Prostate gland (tissue), 2 donors: ENCODE data around the gene RIT1. TPM values are rescaled to one million over a fixed set of nuclear protein-coding genes. Genes with fewer than 3 reads are reported as not detected.
"Not testable (repeated sequence)": the region's sequence is repeated elsewhere in the genome, so short reads cannot be mapped to it uniquely, and the experiment has no call there.

ENCODE experiments used
- DNase-seq: peaks from one replicate; pipeline ENCODE4 v3.0.0-alpha.2; 2019; ENCODE audit warnings: low spot score
- H3K27ac ChIP-seq, 2 donors: fragments of 200-600 bp; sonication (generic); 2 replicates each; pipeline ENCODE4 v1.5.1; 2017 to 2019
- H3K27me3 ChIP-seq: fragments of 200-600 bp; sonication (generic); replicated peaks from 2 replicates; pipeline ENCODE4 v1.5.1; 2019; ENCODE audit not compliant: insufficient read depth
- H3K36me3 ChIP-seq, 2 donors: fragments of 200-600 bp; sonication (generic); 1 replicate in 1 of 2; 2 replicates in 1 of 2; pipeline versions ENCODE4 v1.5.1 to v1.8.1; 2017 to 2019
- H3K4me1 ChIP-seq: fragments of 200-600 bp; sonication (generic); replicated peaks from 2 replicates; pipeline ENCODE4 v1.5.1; 2019
- H3K4me3 ChIP-seq, 2 donors: fragments of 200-600 bp; sonication (generic); 2 replicates each; pipeline ENCODE4 v1.5.1; 2017 to 2019
- H3K9me3 ChIP-seq: fragments of 200-600 bp; sonication (generic); 2 replicates; pipeline ENCODE4 v1.5.1; 2017
- CTCF ChIP-seq, 4 experiments: fragments of 200-600 bp in 2 of 4; fragments of 450-650 bp in 2 of 4; sonication (generic) in 2 of 4; IDR thresholded peaks; 1 replicate in 3 of 4; 2 replicates in 1 of 4; pipeline ENCODE4 v1.5.1; 2016 to 2019; ENCODE audit warnings: antibody characterized with exemption in 4 of 4, mild to moderate bottlenecking in 2 of 4, moderate library complexity in 2 of 4
- POLR2A ChIP-seq: fragments of 450-650 bp; IDR thresholded peaks from one replicate; pipeline ENCODE4 v1.6.1; 2016; ENCODE audit warnings: antibody characterized with exemption, mild to moderate bottlenecking
- POLR2AphosphoS5 ChIP-seq: sonication (generic); formaldehyde crosslinking; IDR thresholded peaks from one replicate; pipeline ENCODE4 v1.6.1; 2017; ENCODE audit warnings: antibody characterized with exemption
- WGBS: methylation state at CpG from one replicate; pipeline ENCODE4 v1.1.5; 2018; 5-methylcytosine and 5-hydroxymethylcytosine counted together
- intact Hi-C: fragments of 100-400 bp; cut with DNase I; formaldehyde crosslinking; loops from one replicate; pipeline ENCODE4 v1.14.2; 2022
- total RNA-seq, 2 donors: library from RNA; depleted of rRNA; stranded (reverse); fragments of >200 nt; gene quantifications; one replicate each; pipeline ENCODE4 v1.1.0, GENCODE V29; 2016

RIT1 gene
- total RNA-seq, 2 donors from 2014 or later = 20.8 to 21.8 TPM

DNA sequence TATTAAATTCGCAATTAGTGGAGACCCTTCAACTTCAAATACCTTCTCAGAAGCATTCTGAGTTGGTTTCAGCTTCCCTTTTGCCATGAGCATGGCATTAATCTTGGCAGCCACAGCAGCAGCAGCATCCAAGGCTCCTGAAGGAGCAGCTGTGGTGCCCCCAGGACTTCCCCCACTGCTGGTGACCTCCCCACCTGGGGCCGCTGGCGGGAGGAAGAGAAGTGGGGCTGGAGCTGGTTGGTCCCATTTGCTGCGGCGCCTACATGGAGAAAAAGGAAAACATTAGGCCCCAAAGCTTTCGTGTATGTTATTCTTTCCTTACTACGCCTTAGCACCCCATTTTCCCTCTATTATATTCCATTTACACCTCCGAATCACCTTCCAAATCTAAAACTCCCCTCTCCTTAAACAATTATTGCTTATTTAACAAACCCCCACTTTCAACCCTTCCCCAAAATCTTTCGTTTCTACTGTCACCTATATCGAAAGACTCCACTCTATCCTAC lies 22.5 kb upstream of the RIT1 start:
- Histone ChIP-seq H3K27me3 (no peaks in the 10 kb centered on the region), H3K4me1 (peaks cover 24% of the 10 kb centered on the region), H3K4me3 (peak overlapping the region; percentile 69 to 92), H3K36me3 (no peaks in the 10 kb centered on the region), H3K9me3 (no peaks in the 10 kb centered on the region), H3K27ac (peak overlapping the region; percentile 86 to 91)
- intact Hi-C loops = no loop called here
- DNase-seq = no peak
- WGBS = 4% methylated on average over 10 of the region's 10 CpGs
- no peak for TF ChIP-seq CTCF (IDR thresholded peaks at IDR 0.05)
- no peak for TF ChIP-seq POLR2A
- TF ChIP-seq POLR2AphosphoS5 = no peak

DNA sequence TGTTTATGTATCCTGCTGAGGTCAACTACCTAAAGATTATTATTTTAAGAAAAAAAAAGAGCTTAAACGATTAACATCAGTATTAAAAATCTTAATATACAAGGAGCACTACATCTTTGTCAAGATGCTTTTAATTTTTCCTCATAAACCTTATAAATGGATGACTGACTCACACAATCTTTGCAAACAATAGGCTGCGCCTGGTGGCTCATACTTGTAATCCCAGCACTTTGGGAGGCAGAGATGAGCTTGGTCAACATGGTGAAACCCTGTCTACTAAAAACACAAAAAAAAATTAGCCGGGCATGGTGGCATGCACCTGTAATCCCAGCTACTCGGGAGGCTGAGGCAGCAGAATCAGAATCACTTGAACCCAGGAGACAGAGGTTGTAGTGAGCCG lies 21.3 kb upstream of the RIT1 start:
- no peak for TF ChIP-seq POLR2A
- 71% methylated on average over 5 of the region's 5 CpGs for WGBS
- H3K9me3 ChIP-seq = no peaks in the 10 kb centered on the region
- H3K27ac ChIP-seq = no peak overlapping the region
- peaks cover 24% of the 10 kb centered on the region for H3K4me1 ChIP-seq
- DNase-seq = no peak
- peaks cover 0 to under 1% of the 10 kb centered on the region in 2 donors for H3K36me3 ChIP-seq
- no peaks in the 10 kb centered on the region for H3K27me3 ChIP-seq
- H3K4me3 ChIP-seq = no peak overlapping the region
- intact Hi-C loops = no loop called here

- Histone ChIP-seq H3K9me3 (no peaks in the 10 kb centered on the region), H3K27ac (no peak overlapping the region), H3K36me3 (peaks cover 0 to 5% of the 10 kb centered on the region in 2 donors), H3K27me3 (no peaks in the 10 kb centered on the region), H3K4me1 (peaks cover 24% of the 10 kb centered on the region), H3K4me3 (no peak overlapping the region)
- DNase-seq = no peak
- TF ChIP-seq POLR2AphosphoS5 (no peak), POLR2A (no peak), CTCF (IDR thresholded peaks at IDR 0.05) (no peak)
- intact Hi-C loops = no loop called here
- 54% methylated on average over 1 of the region's 1 CpG for WGBS
Observed at GRCh38 chr1:155932081-155932480, 20.9 kb upstream of the RIT1 start.

DNA sequence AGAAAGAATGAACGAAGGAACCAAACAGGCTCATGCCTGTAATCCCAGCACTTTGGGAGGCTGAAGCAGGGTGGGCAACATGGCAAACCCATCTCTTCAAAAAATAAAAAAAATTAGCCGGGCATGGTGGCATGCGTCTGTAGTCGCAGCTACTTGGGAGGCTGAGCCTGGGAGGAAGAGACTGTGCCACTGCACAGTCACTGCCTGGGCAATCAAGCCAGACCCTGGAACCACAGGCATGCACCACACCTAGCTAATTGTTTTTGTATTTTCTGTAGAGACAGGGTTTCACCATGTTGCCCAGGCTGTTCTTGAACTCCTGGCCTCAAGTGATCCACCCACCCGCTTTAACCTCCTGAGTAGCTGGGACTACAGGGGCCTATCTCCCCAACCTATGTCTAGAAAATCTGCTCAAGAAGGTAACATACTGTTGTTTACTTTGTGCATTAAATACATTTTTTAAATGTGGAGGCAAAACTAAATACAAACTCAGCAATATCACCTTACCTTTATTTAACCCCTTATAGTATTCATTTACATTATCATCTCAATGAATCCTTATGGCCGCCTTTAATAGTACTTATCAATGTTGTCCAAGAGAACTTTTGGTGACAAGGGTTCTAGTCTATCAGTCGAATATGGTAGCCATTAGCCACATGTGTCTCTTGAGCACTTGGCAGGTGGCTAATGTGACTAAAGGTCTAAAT lies 20.3 kb upstream of the RIT1 start:
- Histone ChIP-seq H3K27ac (no peak overlapping the region), H3K4me1 (peaks cover 24% of the 10 kb centered on the region), H3K9me3 (no peaks in the 10 kb centered on the region), H3K36me3 (peaks cover 0 to 9% of the 10 kb centered on the region in 2 donors), H3K27me3 (no peaks in the 10 kb centered on the region), H3K4me3 (no peak overlapping the region)
- 63% methylated on average over 7 of the region's 7 CpGs for WGBS
- intact Hi-C loops = no loop called here
- no peak for TF ChIP-seq CTCF (IDR thresholded peaks at IDR 0.05)
- TF ChIP-seq POLR2AphosphoS5 = no peak
- no peak for TF ChIP-seq POLR2A
- DNase-seq = no peak

DNA sequence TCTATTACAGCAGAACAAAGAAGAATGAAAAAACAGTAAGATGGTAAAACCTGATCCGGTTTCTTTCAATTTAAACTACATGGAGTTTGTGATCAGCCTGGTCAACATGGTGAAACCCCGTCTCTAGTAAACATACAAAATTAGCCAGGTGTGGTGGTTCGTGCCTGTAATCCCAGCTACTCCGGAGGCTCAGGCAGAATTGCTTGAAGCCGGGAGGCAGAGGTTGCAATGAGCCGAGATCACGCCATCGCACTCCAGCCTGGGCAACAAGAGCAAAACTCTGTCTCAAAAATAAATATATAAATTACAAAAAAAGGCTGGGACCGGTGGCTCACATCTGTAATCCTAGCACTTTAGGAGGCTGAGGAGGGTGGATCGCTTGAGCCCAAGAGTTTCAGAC lies 19.6 kb upstream of the RIT1 start:
- DNase-seq, H3K27me3 ChIP-seq, H3K9me3 ChIP-seq, H3K27ac ChIP-seq, intact Hi-C loops: not testable (repeated sequence)
- WGBS = 55% methylated on average over 10 of the region's 10 CpGs
- Histone ChIP-seq H3K4me1 (peaks cover 24% of the 10 kb centered on the region), H3K4me3 (peak overlapping the region in 1 of 2 donors; percentile 10), H3K36me3 (peaks cover 3 to 15% of the 10 kb centered on the region in 2 donors)

- DNase-seq = no peak
- Histone ChIP-seq H3K27ac (no peak overlapping the region), H3K36me3 (peaks cover 9 to 23% of the 10 kb centered on the region in 2 donors), H3K9me3 (no peaks in the 10 kb centered on the region), H3K4me1 (peaks cover 24% of the 10 kb centered on the region), H3K27me3 (no peaks in the 10 kb centered on the region), H3K4me3 (no peak overlapping the region)
- TF ChIP-seq CTCF (IDR thresholded peaks at IDR 0.05) (no peak), POLR2AphosphoS5 (no peak), POLR2A (no peak)
- intact Hi-C loops = no loop called here
- whole genome bisulfite sequencing = 71% methylated on average over 5 of the region's 5 CpGs
Observed at GRCh38 chr1:155929057-155929456, 17.9 kb upstream of the RIT1 start.
